ENCODE results near the gene SLC39A11.
"Not testable (repeated sequence)": the region's sequence is repeated elsewhere in the genome, so short reads cannot be mapped to it uniquely, and the experiment has no call there.

SLC39A11 gene

DNA sequence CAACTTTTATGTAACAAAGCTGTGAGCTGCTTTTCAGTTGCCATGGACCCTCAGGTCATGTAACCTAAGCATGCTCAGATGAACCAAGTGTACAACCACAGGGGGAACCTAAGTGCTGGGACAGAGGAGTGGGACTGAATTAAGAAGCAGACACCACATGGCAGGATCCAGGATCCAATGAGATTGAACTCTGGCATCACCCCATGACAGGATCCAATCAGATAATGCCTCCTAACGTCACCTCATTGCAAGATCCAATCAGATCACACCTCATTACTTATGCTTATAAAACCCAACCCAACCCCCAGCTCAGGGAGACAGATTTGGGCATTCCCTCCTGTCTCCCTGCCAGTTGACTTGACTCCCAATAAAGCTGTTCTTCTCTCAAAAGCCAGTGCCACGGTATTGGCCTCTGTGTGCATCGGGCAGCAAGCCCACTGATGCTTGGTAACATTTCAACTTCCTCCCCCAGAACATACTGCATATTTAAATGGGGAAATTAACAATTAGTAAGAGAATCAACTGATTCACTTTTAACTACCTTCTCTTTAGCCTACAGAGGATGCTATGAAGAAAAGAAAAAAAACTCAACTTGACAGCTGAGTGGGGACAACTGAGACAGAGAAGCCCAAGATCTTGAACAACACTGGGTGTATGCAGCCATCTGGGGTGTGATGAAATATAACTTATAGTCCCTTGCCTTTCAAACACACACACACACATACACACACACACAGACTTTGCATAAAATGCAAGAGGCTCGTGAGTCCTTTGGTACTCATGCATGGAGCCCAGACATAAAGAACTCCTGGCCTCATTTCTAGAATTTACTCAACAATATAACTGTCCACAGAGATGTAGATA lies 148.4 kb downstream of the SLC39A11 start:
- H3K27me3 ChIP-seq (ENCODE audit: control insufficient read depth in 2 of 2, insufficient read depth in 2 of 2, low read length in 2 of 2), result no peaks in the 10 kb centered on the region

DNA sequence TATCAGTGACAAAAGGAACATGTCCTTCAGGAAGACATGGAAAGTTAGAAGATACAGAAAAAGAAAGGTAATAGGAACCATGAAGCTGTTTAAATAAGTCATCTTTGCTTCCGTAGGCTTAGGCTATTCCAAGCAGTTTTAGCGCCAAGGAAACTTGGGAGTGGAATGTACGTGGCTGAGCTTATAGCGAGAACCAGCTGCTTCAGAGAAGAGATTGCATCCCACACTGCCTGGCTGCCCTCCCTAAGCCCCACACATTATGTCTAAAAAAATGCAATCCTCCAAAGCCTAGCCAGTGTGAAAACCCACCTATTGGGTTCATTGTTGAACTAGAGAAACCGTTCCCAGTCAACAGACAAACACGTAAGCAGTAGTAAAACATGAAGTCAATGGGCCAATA lies 149.9 kb downstream of the SLC39A11 start:
- H3K27ac ChIP-seq (ENCODE audit: low read depth in 2 of 2, low read length in 2 of 2), result no peak overlapping the region
- no peaks in the 10 kb centered on the region for H3K9me3 ChIP-seq (ENCODE audit: control insufficient read depth in 2 of 2, low read length in 2 of 2)
- no peak overlapping the region for H3K9ac ChIP-seq (ENCODE audit: low read depth in 1 of 2, low read length in 2 of 2)
- H3K27me3 ChIP-seq (ENCODE audit: control insufficient read depth in 2 of 2, insufficient read depth in 2 of 2, low read length in 2 of 2), result no peaks in the 10 kb centered on the region
- H3K4me1 ChIP-seq (ENCODE audit: control insufficient read depth in 2 of 2, insufficient read depth in 2 of 2, low read length in 2 of 2), result no peaks in the 10 kb centered on the region
- H3K4me3 ChIP-seq (ENCODE audit: low read length in 2 of 2), result no peak overlapping the region
- H3K36me3 ChIP-seq (ENCODE audit: control insufficient read depth in 2 of 2, insufficient read depth in 2 of 2, low read length in 2 of 2), result no peaks in the 10 kb centered on the region

More for the DNA sequence above, 148.4 kb downstream of the SLC39A11 start:
- no peaks in the 10 kb centered on the region for H3K9me3 ChIP-seq (ENCODE audit: control insufficient read depth in 2 of 2, low read length in 2 of 2)
- no peak overlapping the region for H3K27ac ChIP-seq (ENCODE audit: low read depth in 2 of 2, low read length in 2 of 2)
- H3K4me3 ChIP-seq (ENCODE audit: low read length in 2 of 2), result no peak overlapping the region
- H3K36me3 ChIP-seq (ENCODE audit: control insufficient read depth in 2 of 2, insufficient read depth in 2 of 2, low read length in 2 of 2), result no peaks in the 10 kb centered on the region
- H3K4me1 ChIP-seq (ENCODE audit: control insufficient read depth in 2 of 2, insufficient read depth in 2 of 2, low read length in 2 of 2), result no peaks in the 10 kb centered on the region
- no peak overlapping the region for H3K9ac ChIP-seq (ENCODE audit: low read depth in 1 of 2, low read length in 2 of 2)

DNA sequence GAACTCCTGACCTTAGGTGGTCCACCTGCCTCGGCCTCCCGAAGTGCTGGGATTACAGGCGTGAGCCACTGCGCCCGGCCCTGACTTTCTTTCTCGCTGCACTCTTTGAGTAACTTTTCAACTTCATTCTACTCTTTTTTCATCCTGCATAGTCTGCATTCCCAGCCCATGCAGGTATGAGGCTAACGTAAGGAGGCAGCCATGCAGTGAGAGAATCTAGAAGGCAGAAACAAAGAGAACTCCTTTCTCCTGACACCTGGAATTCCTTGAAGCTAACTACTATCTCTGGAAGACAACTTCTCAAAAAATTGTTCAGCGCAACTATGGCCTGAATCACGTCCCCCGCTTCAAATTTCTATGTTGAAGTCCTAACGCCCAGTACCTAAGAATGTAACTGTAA lies 152.0 kb downstream of the SLC39A11 start:
- no peak overlapping the region for H3K9ac ChIP-seq (ENCODE audit: low read depth in 1 of 2, low read length in 2 of 2)
- H3K9me3 ChIP-seq (ENCODE audit: control insufficient read depth in 2 of 2, low read length in 2 of 2), result no peaks in the 10 kb centered on the region
- H3K4me1 ChIP-seq (ENCODE audit: control insufficient read depth in 2 of 2, insufficient read depth in 2 of 2, low read length in 2 of 2), result no peaks in the 10 kb centered on the region
- no peak overlapping the region for H3K4me3 ChIP-seq (ENCODE audit: low read length in 2 of 2)
- H3K27me3 ChIP-seq (ENCODE audit: control insufficient read depth in 2 of 2, insufficient read depth in 2 of 2, low read length in 2 of 2), result no peaks in the 10 kb centered on the region
- no peak overlapping the region for H3K27ac ChIP-seq (ENCODE audit: low read depth in 2 of 2, low read length in 2 of 2)
- H3K36me3 ChIP-seq (ENCODE audit: control insufficient read depth in 2 of 2, insufficient read depth in 2 of 2, low read length in 2 of 2), result no peaks in the 10 kb centered on the region

DNA sequence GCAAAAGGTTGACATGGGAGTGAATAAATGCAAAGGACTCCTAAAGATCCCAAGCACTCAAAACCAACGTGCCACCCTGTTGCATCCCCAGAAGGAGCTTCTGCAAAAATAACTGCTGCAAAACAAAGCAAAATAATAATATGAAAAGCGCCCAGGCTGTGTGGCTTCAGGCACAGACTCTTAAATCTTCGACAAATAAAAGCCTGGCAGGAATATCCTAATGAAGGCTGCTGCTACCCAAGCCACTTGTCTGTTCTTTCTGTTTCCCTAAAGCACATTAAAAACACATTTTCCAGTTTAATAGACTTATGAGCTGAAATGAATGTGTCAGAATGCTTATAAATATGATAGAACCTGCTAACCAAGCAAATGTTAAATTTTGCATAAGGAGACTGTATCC lies 154.0 kb downstream of the SLC39A11 start:
- Histone ChIP-seq H3K4me1 (ENCODE audit: control insufficient read depth in 2 of 2, insufficient read depth in 2 of 2, low read length in 2 of 2) (no peaks in the 10 kb centered on the region), H3K27me3 (ENCODE audit: control insufficient read depth in 2 of 2, insufficient read depth in 2 of 2, low read length in 2 of 2) (no peaks in the 10 kb centered on the region), H3K4me3 (ENCODE audit: low read length in 2 of 2) (no peak overlapping the region), H3K9me3 (ENCODE audit: control insufficient read depth in 2 of 2, low read length in 2 of 2) (no peaks in the 10 kb centered on the region), H3K27ac (ENCODE audit: low read depth in 2 of 2, low read length in 2 of 2) (no peak overlapping the region), H3K9ac (ENCODE audit: low read depth in 1 of 2, low read length in 2 of 2) (no peak overlapping the region), H3K36me3 (ENCODE audit: control insufficient read depth in 2 of 2, insufficient read depth in 2 of 2, low read length in 2 of 2) (no peaks in the 10 kb centered on the region)

DNA sequence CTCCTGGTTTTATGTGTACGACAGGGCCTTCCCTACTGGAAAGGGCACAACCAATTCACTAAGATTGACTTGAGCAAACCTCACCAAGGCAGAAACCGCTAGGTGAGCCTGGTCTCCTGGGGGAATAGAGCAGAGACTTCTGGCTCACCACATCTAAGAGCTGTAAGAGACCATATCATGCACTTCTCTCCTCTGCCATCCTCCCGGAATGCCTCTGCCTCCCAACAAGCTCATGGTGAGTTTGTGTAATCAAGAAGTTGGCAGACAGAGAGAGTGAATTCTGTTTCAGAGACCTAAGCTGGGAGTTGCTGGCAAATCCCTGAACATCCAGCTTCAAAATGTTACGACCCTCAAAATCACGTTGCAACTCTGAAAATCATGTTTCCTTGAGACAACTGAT lies 154.8 kb downstream of the SLC39A11 start:
- Histone ChIP-seq H3K4me3 (ENCODE audit: low read length in 2 of 2) (no peak overlapping the region), H3K9me3 (ENCODE audit: control insufficient read depth in 2 of 2, low read length in 2 of 2) (no peaks in the 10 kb centered on the region), H3K4me1 (ENCODE audit: control insufficient read depth in 2 of 2, insufficient read depth in 2 of 2, low read length in 2 of 2) (no peaks in the 10 kb centered on the region), H3K9ac (ENCODE audit: low read depth in 1 of 2, low read length in 2 of 2) (no peak overlapping the region), H3K36me3 (ENCODE audit: control insufficient read depth in 2 of 2, insufficient read depth in 2 of 2, low read length in 2 of 2) (no peaks in the 10 kb centered on the region), H3K27me3 (ENCODE audit: control insufficient read depth in 2 of 2, insufficient read depth in 2 of 2, low read length in 2 of 2) (no peaks in the 10 kb centered on the region), H3K27ac (ENCODE audit: low read depth in 2 of 2, low read length in 2 of 2) (no peak overlapping the region)

DNA sequence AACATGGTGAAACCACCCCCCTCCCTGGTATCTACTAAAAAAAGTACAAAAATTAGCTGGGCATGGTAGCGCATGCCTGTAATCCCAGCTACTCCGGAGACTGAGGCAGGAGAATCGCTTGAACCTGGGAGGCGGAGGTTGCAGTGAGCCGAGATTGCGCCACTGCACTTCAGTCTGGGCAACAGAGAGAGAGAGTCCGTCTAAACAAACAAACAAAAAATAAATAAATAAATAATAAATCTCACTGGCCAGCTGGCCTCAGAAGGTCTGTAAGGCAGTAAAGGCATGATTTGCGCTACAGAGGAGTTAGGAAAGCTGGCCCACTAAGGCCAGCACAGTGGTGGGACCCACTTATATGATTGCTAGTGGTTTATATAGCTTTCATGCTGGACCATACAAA lies 155.2 kb downstream of the SLC39A11 start:
- H3K27me3 ChIP-seq (ENCODE audit: control insufficient read depth in 2 of 2, insufficient read depth in 2 of 2, low read length in 2 of 2); H3K9ac ChIP-seq (ENCODE audit: low read depth in 1 of 2, low read length in 2 of 2); H3K36me3 ChIP-seq (ENCODE audit: control insufficient read depth in 2 of 2, insufficient read depth in 2 of 2, low read length in 2 of 2); H3K4me1 ChIP-seq (ENCODE audit: control insufficient read depth in 2 of 2, insufficient read depth in 2 of 2, low read length in 2 of 2); H3K27ac ChIP-seq (ENCODE audit: low read depth in 2 of 2, low read length in 2 of 2); H3K9me3 ChIP-seq (ENCODE audit: control insufficient read depth in 2 of 2, low read length in 2 of 2); H3K4me3 ChIP-seq (ENCODE audit: low read length in 2 of 2): not testable (repeated sequence)

DNA sequence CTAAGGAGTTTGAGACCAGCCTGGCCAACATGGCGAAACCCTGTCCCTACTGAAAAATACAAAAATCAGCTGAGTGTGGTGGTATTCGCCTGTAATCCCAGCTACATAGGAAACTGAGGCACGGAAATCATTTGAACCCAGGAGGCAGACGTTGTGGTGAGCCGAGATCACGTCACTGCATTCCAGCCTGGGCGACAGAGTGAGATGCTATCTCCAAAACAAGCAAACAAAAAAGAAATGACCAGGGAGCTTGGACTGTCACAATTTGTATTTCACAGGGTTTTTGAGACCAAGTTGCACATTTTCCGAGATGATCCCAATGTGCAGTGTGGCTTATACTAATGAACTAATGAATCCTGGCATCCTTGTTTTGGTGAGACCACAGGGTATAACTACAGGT lies 156.5 kb downstream of the SLC39A11 start:
- no peaks in the 10 kb centered on the region for H3K27me3 ChIP-seq (ENCODE audit: control insufficient read depth in 2 of 2, insufficient read depth in 2 of 2, low read length in 2 of 2)
- H3K36me3 ChIP-seq (ENCODE audit: control insufficient read depth in 2 of 2, insufficient read depth in 2 of 2, low read length in 2 of 2), result no peaks in the 10 kb centered on the region
- no peak overlapping the region for H3K27ac ChIP-seq (ENCODE audit: low read depth in 2 of 2, low read length in 2 of 2)
- H3K9me3 ChIP-seq (ENCODE audit: control insufficient read depth in 2 of 2, low read length in 2 of 2), result no peaks in the 10 kb centered on the region
- no peak overlapping the region for H3K9ac ChIP-seq (ENCODE audit: low read depth in 1 of 2, low read length in 2 of 2)
- H3K4me3 ChIP-seq (ENCODE audit: low read length in 2 of 2), result no peak overlapping the region
- H3K4me1 ChIP-seq (ENCODE audit: control insufficient read depth in 2 of 2, insufficient read depth in 2 of 2, low read length in 2 of 2), result no peaks in the 10 kb centered on the region

DNA sequence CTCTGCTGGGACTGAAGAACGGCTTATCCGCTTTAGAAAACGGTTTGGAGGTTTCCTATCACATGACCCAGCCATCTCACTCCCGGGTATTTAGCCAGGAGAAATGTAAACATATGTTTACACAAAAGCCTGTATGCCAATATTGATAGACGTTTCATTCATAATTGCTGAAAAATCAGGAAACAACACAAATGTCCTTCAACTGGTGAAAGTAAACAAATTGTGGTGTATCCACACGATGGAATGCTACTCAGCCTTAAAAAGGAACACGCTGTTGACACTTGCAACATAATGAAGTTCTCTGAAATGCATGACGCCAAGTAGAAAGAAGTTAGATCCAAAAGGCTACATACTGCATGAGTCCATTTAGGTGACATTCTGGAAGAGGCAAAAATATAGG lies 157.6 kb downstream of the SLC39A11 start:
- Histone ChIP-seq H3K27ac (ENCODE audit: low read depth in 2 of 2, low read length in 2 of 2) (no peak overlapping the region), H3K27me3 (ENCODE audit: control insufficient read depth in 2 of 2, insufficient read depth in 2 of 2, low read length in 2 of 2) (no peaks in the 10 kb centered on the region), H3K4me1 (ENCODE audit: control insufficient read depth in 2 of 2, insufficient read depth in 2 of 2, low read length in 2 of 2) (no peaks in the 10 kb centered on the region), H3K4me3 (ENCODE audit: low read length in 2 of 2) (no peak overlapping the region), H3K9ac (ENCODE audit: low read depth in 1 of 2, low read length in 2 of 2) (no peak overlapping the region), H3K9me3 (ENCODE audit: control insufficient read depth in 2 of 2, low read length in 2 of 2) (no peaks in the 10 kb centered on the region), H3K36me3 (ENCODE audit: control insufficient read depth in 2 of 2, insufficient read depth in 2 of 2, low read length in 2 of 2) (no peaks in the 10 kb centered on the region)

DNA sequence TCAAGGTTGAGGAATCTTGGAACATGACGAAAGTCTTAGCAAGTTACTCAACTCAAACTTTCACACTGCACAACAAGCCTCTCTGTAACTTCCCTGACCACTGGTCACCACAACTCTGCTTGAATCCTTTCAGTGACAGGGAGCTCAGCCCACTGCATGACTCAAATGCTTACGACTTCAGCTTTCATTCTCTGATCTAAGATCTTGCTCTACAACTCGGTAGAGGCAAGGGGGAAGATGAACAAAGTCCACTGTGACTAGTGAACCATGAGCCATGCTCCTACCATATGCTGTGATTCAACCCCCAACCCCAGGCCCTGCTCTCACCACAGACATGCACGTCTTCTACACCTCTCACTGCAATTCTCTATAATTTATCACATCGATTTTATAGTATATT lies 160.9 kb downstream of the SLC39A11 start:
- Histone ChIP-seq H3K4me3 (ENCODE audit: low read length in 2 of 2) (no peak overlapping the region), H3K27me3 (ENCODE audit: control insufficient read depth in 2 of 2, insufficient read depth in 2 of 2, low read length in 2 of 2) (no peaks in the 10 kb centered on the region), H3K9ac (ENCODE audit: low read depth in 1 of 2, low read length in 2 of 2) (no peak overlapping the region), H3K9me3 (ENCODE audit: control insufficient read depth in 2 of 2, low read length in 2 of 2) (no peaks in the 10 kb centered on the region), H3K36me3 (ENCODE audit: control insufficient read depth in 2 of 2, insufficient read depth in 2 of 2, low read length in 2 of 2) (no peaks in the 10 kb centered on the region), H3K27ac (ENCODE audit: low read depth in 2 of 2, low read length in 2 of 2) (no peak overlapping the region), H3K4me1 (ENCODE audit: control insufficient read depth in 2 of 2, insufficient read depth in 2 of 2, low read length in 2 of 2) (peaks cover 0 to 7% of the 10 kb centered on the region in 2 donors)

DNA sequence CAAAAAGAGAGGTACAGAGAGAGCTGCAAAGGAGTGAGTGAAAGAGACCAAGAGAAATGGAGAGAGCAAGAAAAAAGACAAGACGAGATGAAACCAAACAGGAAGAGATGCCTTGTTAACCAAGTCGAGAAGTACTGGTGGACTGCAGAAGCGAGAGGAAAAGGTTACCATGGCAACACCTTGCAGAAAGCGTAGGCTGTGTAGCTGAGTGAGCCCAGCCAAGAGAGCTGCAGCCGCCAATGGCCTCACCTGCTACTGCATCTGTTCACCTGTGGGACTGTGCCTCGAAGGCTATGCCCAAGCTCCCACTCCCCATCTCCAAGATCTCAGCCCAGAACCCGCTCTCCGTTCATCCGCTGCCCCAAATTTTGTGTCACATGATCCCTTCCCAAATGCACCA lies 161.3 kb downstream of the SLC39A11 start:
- Histone ChIP-seq H3K27ac (ENCODE audit: low read depth in 2 of 2, low read length in 2 of 2) (no peak overlapping the region), H3K9ac (ENCODE audit: low read depth in 1 of 2, low read length in 2 of 2) (no peak overlapping the region), H3K36me3 (ENCODE audit: control insufficient read depth in 2 of 2, insufficient read depth in 2 of 2, low read length in 2 of 2) (no peaks in the 10 kb centered on the region), H3K27me3 (ENCODE audit: control insufficient read depth in 2 of 2, insufficient read depth in 2 of 2, low read length in 2 of 2) (no peaks in the 10 kb centered on the region), H3K4me1 (ENCODE audit: control insufficient read depth in 2 of 2, insufficient read depth in 2 of 2, low read length in 2 of 2) (peaks cover 0 to 7% of the 10 kb centered on the region in 2 donors), H3K4me3 (ENCODE audit: low read length in 2 of 2) (no peak overlapping the region), H3K9me3 (ENCODE audit: control insufficient read depth in 2 of 2, low read length in 2 of 2) (no peaks in the 10 kb centered on the region)

Data from mucosa of rectum (tissue), 2 donors.